Measurements from ENCODE around the gene GJD4. TPM values are rescaled to one million over a fixed set of nuclear protein-coding genes. Genes with fewer than 3 reads are reported as not detected.

Gene GJD4
- polyA plus RNA-seq, 1 experiment, result not detected

DNA sequence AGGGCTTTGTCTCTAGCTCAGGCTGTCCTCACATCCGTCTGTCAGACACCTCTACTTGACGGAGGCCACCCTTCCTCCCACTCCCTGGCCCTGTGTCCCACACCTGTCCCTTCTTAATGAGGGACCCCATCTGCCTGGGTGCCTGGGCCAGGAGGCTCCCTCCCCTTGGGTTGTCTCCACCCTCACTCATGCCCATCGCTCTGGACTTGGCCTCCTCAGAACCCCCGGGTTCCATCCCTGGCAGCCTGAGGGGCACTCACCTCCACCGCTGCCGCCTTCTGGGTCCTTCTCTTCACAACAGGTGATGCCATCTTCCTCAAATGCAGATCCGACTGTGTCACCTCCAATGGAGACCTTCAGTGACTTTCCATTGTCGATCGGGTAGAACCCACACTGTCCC is 20.2 kb upstream of the GJD4 start:
- Histone ChIP-seq H3K4me3 (ENCODE audit: low read depth, low read length) (no peak overlapping the region), H3K27me3 (ENCODE audit: control insufficient read depth, insufficient read depth, low read length) (peaks cover 7% of the 10 kb centered on the region), H3K36me3 (ENCODE audit: control insufficient read depth, insufficient read depth, low read length) (no peaks in the 10 kb centered on the region)
- TF ChIP-seq, protein P1, sequence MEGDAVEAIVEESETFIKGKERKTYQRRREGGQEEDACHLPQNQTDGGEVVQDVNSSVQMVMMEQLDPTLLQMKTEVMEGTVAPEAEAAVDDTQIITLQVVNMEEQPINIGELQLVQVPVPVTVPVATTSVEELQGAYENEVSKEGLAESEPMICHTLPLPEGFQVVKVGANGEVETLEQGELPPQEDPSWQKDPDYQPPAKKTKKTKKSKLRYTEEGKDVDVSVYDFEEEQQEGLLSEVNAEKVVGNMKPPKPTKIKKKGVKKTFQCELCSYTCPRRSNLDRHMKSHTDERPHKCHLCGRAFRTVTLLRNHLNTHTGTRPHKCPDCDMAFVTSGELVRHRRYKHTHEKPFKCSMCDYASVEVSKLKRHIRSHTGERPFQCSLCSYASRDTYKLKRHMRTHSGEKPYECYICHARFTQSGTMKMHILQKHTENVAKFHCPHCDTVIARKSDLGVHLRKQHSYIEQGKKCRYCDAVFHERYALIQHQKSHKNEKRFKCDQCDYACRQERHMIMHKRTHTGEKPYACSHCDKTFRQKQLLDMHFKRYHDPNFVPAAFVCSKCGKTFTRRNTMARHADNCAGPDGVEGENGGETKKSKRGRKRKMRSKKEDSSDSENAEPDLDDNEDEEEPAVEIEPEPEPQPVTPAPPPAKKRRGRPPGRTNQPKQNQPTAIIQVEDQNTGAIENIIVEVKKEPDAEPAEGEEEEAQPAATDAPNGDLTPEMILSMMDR (IDR thresholded peaks at IDR 0.05; ENCODE audit: insufficient read depth, low read depth, low read length), result no peak
- ChIA-PET CTCF (interaction anchor here (1.5 kb wide), 1 partner anchor 8 kb away, joined by 5 read pairs; no protein-coding TSS in a partner anchor), POLR2A (no interaction called here)
- no peak for DNase-seq (ENCODE audit: low read depth)

DNA sequence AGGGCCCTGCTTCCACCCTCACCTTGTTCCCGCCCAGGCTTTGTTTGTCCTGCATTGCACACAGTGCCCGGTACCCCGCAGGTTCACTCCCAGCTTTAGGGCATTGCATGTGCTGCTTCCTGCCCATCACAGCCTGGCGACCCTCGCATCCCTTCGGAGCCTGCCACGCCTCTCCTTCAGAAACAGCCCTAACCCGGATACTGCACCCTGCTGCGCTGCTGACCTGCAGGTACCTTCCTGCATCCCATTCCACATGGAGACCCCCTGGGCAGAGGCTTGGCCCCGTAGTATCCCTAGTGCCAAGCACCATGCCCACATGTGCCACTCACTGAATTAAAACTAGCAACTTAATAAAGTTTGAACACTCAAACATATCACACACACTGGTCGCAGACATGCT is 19.8 kb upstream of the GJD4 start:
- TF ChIP-seq, protein P1 (IDR thresholded peaks at IDR 0.05; ENCODE audit: insufficient read depth, low read depth, low read length), result no peak
- ChIA-PET POLR2A (no interaction called here), CTCF (no interaction called here)

DNA sequence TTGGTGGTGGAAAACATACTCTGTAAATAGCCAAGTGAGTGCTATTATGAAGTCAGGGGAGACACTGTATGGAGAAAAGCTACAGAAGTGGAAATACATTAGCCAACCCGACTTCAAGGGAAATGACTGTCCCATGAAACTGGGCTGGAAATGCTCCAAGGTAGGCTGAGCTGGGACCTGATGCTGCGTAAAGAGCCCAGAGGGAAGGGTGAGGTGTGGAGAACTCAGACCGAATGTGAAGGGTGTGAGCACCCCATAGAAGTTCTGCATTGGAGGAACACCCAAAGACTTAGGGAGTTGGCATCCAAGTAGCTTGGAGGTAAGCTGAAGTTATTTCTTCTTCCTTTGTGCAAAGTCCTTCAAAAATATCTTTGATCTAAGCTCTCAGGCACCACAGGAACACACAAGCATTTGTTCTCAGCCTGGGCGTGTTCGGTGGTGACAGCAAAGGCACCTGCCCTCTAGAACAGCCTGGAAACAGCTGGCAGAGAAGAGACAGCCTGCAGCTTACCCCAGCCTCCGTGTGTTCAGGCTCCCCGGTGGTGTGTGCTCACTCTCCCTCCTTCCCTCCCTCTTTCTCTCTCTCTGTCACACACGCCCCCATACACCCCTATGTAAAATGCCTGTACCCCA is 19.1 kb upstream of the GJD4 start:
- POLR2A ChIA-PET, result no interaction called here

More for the DNA sequence above, 19.8 kb upstream of the GJD4 start:
- no peaks in the 10 kb centered on the region for H3K36me3 ChIP-seq (ENCODE audit: control insufficient read depth, insufficient read depth, low read length)
- H3K27me3 ChIP-seq (ENCODE audit: control insufficient read depth, insufficient read depth, low read length), result peaks cover 7% of the 10 kb centered on the region
- no peak for DNase-seq (ENCODE audit: low read depth)
- no peak overlapping the region for H3K4me3 ChIP-seq (ENCODE audit: low read depth, low read length)

DNA sequence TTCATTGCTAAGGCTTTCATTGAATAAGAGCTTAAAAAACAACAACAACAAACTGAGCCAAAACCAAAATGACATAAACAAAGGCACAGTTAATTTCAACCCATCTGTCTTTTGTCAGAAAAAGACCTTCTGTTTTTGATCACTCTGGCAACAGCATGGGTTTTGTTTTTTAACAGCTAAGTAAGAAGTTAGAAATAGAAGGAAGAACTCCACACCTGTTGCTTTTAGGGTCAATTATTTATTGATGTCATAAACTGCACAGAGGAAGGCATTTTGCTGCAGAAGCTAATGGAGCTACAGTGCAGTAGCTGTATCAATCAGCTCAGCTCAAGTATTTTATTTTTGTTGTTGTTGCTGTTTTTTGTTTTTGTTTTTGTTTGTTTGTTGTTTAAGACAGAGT is 16.3 kb upstream of the GJD4 start:
- Histone ChIP-seq H3K36me3 (ENCODE audit: control insufficient read depth, insufficient read depth, low read length) (no peaks in the 10 kb centered on the region), H3K27me3 (ENCODE audit: control insufficient read depth, insufficient read depth, low read length) (peaks cover 9% of the 10 kb centered on the region), H3K4me3 (ENCODE audit: low read depth, low read length) (no peak overlapping the region)
- TF ChIP-seq, protein P1 (IDR thresholded peaks at IDR 0.05; ENCODE audit: insufficient read depth, low read depth, low read length), result no peak
- POLR2A ChIA-PET, result interaction anchor here (0.7 kb wide), 1 partner anchor 335 kb away, joined by 3 read pairs; no protein-coding TSS in a partner anchor
- DNase-seq (ENCODE audit: low read depth), result no peak
- CTCF ChIA-PET, result interaction anchor here (1.1 to 1.5 kb wide), 2 partner anchors 13 to 16 kb away, joined by 3 read pairs; no protein-coding TSS in a partner anchor

More for the DNA sequence above, 19.1 kb upstream of the GJD4 start:
- peaks cover 7% of the 10 kb centered on the region for H3K27me3 ChIP-seq (ENCODE audit: control insufficient read depth, insufficient read depth, low read length)
- DNase-seq (ENCODE audit: low read depth), result no peak
- H3K36me3 ChIP-seq (ENCODE audit: control insufficient read depth, insufficient read depth, low read length), result no peaks in the 10 kb centered on the region
- TF ChIP-seq, protein P1 (IDR thresholded peaks at IDR 0.05; ENCODE audit: insufficient read depth, low read depth, low read length), result no peak
- no peak overlapping the region for H3K4me3 ChIP-seq (ENCODE audit: low read depth, low read length)
- CTCF ChIA-PET, result interaction anchor here (1.1 kb wide), 1 partner anchor 23 kb away, joined by 4 read pairs; no protein-coding TSS in a partner anchor

DNA sequence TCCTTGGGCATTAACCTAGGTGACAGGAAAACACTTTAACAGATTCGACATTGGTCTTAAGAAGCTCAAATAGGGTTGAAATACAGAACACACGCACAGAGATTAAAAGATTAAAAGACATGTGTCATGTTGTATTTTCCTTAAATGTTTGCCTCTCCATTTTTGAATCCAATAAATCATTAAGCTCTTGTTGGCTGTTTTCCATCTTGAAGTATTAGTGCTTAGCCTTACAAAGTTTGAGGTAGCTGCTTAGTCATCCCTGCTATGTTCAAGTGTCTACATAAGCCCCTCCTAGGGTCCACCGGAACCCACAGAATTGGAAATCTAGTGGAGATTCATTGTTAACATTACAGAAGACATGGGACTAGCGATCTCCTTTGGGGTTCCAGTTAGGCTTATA is 12.7 kb upstream of the GJD4 start:
- CTCF ChIA-PET, result interaction anchor here (1.0 to 1.1 kb wide), 2 partner anchors 8 to 353 kb away, joined by 3 to 5 read pairs; no protein-coding TSS in a partner anchor
- POLR2A ChIA-PET, result no interaction called here
- no peaks in the 10 kb centered on the region for H3K36me3 ChIP-seq (ENCODE audit: control insufficient read depth, insufficient read depth, low read length)
- peaks cover 12% of the 10 kb centered on the region for H3K27me3 ChIP-seq (ENCODE audit: control insufficient read depth, insufficient read depth, low read length)
- no peak overlapping the region for H3K4me3 ChIP-seq (ENCODE audit: low read depth, low read length)
- no peak for DNase-seq (ENCODE audit: low read depth)
- TF ChIP-seq, protein P1 (IDR thresholded peaks at IDR 0.05; ENCODE audit: insufficient read depth, low read depth, low read length), result no peak

All from BJ (cell line).